ENCODE measurements around the gene HMX2.
"Not testable (repeated sequence)": the region's sequence is repeated elsewhere in the genome, so short reads cannot be mapped to it uniquely, and the experiment has no call there.

HMX2 gene

DNA sequence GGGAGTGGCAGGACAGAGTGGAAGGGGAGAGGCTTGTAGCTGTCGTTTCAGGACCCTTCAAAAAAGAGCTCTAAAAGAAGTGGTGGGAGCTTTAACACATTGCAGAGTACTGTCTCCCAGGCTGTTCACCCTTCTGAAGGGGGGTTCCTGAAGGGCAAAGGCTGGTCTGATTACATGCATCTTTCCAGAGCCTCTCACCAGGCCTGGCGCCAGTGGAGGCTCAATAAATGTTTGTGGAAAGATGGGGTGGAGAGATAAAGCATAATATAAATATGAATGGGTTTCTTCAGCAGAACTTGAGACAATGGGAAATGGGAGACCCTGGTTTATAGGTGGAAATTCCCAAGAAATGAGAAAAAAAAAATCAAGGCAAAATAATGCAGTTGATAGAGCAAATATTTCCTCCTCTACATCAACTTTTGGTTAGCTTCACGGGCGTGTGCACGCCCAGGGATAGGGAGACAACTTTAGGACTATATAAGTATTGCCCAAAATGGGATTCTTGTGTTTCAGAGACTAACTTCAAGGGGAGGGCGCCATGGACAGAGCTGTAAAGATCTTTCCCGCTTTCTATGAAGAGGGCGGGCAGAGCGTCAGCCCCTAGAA is 5.7 kb downstream of the HMX2 start:
- no peak for DNase-seq

GRCh38 chr10:123154092-123154710 is 6.3 kb downstream of the HMX2 start, which contains the start of gene BUB3:
TSS of gene BUB3 (plus strand) at chr10:123154402. CDS start at chr10:123154918, 516 bp downstream.
- peak; percentile 93 for DNase-seq

- no peak for DNase-seq
Measured at GRCh38 chr10:123154711-123155505, 7.0 kb downstream of the HMX2 start.

DNA sequence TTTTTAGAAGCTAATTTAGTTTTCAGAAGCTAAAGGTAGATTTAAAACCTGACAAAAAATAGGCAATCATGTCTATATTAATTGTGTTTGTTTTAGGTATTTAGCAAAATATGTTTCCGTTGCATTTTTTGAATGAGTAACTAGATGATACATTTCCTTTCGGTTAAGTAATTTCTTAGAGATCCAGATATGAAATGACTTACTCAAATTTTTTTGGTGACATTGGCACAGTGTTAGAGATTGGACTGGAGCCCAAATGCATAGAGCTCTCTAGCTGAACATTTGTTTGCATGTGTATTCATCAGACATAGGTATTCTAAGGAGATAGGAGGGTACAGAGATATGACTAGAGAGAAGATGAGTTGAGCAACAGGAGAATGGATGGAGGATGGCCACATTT is 8.1 kb downstream of the HMX2 start:
- no peak for DNase-seq

- DNase-seq, result no peak
Measured at GRCh38 chr10:123157210-123157609, 9.3 kb downstream of the HMX2 start.

DNA sequence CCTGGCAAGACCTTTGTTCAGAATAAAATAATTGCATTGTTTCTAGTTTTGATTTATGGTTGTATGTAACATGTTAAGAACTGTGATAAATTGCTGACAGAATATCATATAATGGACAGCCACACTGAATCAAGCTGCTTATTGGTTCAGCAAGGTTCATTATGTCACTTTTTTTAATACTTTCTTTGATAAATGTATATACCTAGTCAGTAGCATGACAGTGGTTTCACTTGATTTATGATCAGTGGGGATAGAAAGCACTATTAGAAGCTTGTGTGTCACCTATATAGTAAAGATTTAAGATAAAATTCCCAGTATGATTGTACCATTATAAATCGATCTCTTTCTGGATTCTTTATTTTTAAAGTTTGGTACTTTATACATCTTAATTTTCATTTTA is 10.7 kb downstream of the HMX2 start:
- DNase-seq, result no peak

- no peak for DNase-seq
Measured at GRCh38 chr10:123160311-123160980, 12.5 kb downstream of the HMX2 start.

DNA sequence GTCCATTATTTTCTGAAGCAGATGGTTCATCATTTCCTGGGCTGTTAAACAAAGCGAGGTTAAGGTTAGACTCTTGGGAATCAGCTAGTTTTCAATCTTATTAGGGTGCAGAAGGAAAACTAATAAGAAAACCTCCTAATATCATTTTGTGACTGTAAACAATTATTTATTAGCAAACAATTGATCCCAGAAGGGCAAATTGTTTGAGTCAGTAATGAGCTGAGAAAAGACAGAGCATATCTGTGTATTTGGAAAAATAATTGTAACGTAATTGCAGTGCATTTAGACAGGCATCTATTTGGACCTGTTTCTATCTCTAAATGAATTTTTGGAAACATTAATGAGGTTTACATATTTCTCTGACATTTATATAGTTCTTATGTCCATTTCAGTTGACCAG is 16.4 kb downstream of the HMX2 start:
- no peak for DNase-seq

DNA sequence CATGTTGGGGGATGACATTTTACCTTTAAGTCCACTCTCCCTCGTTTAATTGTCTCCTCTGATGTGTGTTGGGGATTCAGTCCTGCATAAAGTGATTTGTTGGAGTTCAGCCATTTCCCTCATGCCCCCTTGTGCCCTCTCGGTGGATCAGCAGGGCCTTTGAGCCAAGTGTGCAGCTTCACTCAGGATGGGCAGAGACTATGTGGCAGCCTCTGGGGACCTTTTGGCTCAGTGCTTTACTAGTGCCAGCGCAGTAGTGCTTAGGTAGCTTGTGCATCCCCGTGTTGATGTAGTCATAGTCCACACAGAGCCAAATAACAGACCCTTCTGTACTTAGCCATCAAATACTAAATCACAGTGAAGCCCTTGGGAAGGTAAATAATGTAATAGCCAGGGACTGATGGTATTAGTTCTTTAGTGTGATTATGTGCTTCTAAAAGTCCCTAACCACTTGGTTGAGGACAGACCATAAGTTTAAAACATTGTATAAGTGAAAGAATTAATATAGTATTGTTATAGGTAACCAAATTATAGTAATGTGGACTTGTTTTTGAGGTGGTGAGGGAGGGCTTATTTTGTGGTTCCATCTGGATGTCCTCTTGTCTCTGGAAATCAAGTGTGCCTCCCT is 17.6 kb downstream of the HMX2 start:
- no peak for DNase-seq

DNA sequence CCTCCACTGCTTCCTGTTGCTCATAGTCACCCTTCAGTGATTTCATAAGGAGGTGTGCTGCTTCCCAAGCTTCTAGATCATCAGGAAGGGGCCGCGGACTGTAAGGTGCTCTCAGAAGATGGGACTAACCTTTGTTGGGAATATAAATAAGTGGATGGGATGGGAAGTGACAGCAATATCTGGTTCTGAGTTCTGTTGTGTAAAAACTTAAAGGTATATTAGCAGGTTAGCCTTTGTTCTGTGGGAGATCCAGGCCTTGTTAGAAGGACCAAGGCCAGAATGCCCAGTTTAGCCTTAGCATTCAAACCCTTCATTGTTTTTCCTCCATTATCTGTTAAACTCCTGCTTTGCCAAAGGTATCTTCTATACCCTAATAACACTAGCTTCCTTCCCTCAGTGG is 18.7 kb downstream of the HMX2 start:
- no peak for DNase-seq

DNA sequence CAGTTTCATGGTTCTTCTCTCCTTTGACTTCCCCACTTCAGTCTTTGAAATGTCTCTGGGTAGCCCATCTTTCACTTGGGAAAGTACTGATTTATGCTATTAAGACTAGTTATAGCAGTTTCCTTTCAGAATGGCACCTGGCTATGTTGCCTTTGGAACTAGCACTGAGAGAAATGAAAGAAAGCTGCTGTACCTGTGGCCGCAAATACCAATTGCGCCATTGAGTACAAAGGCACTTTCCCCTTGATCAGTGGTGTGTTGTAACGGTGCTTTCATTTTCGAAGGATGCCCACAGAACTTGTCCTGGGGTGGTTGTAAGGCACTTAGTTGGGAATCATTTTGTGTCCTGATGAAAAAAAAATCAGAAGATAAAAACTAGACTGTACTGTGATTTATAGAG is 23.0 kb downstream of the HMX2 start:
- no peak for DNase-seq

DNA sequence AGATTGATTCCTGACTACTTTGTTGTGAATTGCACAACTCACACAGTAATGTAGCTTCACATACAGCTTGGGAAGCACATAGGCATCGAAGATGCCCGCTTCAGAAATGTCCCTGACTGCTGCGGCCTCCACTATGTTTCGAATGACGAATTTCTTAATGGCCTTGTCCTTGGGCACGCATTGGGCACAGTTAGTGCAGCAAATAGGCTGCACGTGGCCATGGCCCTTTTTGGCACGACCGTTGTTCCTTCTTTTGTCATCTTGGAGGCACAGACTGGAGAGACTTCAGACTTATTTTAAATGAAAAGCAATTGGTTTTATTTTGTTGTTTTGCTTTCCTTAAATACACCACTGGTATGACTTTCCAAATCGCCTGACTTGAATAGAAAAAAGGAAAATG is 23.7 kb downstream of the HMX2 start:
- not testable (repeated sequence) for DNase-seq

DNA sequence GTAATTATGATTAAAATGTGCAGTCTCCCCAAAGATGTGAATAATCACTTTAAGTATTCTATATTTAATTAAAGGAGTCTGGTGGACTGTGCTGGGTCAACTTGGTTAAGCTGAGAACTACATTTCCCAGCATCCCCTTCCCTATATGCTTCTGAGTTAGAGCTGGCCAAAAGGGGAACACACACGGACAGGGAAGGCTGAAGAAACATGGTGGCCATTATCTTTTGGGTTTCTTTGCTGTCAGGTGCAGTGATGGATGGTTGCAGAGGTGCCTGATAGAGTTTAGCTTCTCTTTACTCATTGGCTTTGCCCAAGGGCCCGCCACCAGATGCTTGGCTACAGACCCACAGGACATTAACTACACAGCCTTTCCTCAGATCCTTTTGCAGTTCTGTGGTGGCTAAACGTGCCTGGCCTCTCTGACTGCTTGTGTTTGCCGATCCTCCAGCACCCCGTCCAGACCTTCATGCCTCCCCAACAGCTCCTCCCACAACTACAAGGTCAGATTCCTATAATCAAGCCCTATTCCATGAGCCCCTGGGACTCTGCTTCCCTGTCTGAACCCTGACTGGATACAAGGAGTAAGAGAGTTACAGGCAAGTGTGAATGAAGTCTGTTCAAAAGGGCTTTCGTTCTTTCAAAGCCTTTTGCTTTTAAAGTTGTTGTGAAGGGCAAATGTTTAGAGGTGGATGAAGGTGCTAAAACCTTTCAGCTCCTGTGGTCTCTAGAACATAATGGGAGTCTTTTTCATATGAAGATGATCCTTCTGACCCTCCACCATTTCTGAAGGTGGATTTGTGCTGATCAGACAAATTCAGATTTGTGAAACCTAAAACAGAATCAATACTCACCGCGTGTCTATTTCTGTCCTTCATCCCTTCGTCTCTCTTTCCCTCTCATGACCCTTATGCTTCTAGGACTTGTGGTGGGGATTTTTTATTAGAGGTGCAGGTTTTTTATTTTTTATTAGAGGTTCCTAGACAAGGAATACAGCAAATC is 27.8 kb downstream of the HMX2 start:
- no peak for DNase-seq

DNA sequence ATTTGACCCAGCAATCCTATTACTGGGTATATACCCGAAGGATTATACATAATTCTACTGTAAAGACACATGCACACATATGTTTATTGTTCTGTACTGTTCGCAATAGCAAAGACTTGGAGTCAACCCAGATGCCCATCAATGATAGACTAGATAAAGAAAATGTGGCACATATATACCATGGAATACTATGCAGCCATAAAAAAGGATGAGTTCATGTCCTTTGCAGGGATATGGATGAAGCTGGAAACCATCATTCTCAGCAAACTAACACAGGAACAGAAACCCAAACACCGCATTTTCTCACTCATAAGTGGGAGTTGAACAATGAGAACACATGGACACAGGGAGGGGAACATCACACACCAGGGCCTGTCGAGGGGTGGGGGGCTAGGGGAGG is 30.5 kb downstream of the HMX2 start:
- not testable (repeated sequence) for DNase-seq

- no peak for DNase-seq
Measured at GRCh38 chr10:123180101-123181090, 32.5 kb downstream of the HMX2 start.

DNA sequence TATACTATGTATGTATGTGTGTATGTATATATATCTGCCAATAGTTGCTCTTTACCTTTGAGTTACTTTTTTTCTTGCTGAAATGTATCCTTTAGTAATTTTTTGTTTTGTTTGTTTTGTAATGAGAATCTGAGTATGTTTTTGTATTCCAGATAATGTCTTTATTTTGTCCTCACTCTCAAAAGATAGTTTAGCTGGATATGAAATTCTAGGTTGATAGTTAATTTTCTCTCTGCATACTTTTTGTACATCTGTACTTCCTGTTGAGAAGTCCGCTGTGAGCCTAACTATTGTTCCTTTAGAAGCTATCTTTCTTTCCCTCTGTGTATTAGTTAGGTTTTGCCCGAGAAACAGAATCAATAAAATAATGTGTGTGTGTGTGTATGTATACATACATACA is 35.8 kb downstream of the HMX2 start:
- no peak for DNase-seq

GRCh38 chr10:123187781-123188180 is 39.8 kb downstream of the HMX2 start:
- DNase-seq, result no peak

DNA sequence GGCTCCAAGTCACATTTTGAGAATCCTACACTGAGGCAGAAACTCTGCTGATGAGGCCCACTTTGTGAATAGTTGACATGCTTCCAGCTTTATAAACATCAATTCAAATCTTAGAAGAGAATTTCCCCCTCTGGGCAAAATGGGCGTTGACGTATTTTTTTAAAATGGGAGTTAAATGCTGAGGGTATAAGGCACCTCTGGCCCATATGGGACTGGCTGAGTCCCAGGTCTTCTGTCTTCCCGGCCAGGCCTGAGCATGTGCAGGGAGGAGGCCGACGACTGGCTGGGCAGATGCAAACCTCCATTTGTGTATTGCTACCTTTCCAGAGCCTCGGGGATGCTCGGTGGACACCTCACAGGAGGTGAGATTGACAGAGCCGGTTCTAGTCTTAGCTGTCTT is 44.0 kb downstream of the HMX2 start:
- no peak for DNase-seq

GRCh38 chr10:123194056-123194455 is 46.1 kb downstream of the HMX2 start:
- no peak for DNase-seq
